Measurements from ENCODE around the gene ANP32A. TPM values are rescaled to one million over a fixed set of nuclear protein-coding genes. Genes with fewer than 3 reads are reported as not detected.
A peak's percentile ranks its signal among the peaks of the same experiment; 100 is the strongest.

Gene ANP32A
- total RNA-seq, 1 experiment from 2014 or later: 220 TPM

GRCh38 chr15:68829068-68829467 lies 8.4 kb upstream of the ANP32A start:
- intact Hi-C loops (cut with micrococcal nuclease): no loop called here
- POLR2A ChIA-PET: no interaction called here

More at GRCh38 chr15:68829068-68829467, 8.4 kb upstream of the ANP32A start:
- H3K4me3 ChIP-seq (replicated peaks in 1 of 2; ENCODE audit: low read depth in 1 of 2, low read length in 2 of 2): no peak overlapping the region
- no peak for TF ChIP-seq CBX3 (IDR thresholded peaks at IDR 0.05; ENCODE audit: low read depth)
- TF ChIP-seq FOSL1 (IDR thresholded peaks at IDR 0.05; ENCODE audit: low read depth): no peak
- no peak; the same call in 1 of the 2 replicates for TF ChIP-seq MAX (IDR thresholded peaks at IDR 0.05)
- TF ChIP-seq CEBPB (IDR thresholded peaks at IDR 0.05; ENCODE audit: low read depth): no peak
- no peak for TF ChIP-seq ZFX (IDR thresholded peaks at IDR 0.05)
- no peak for TF ChIP-seq ATF3 (IDR thresholded peaks at IDR 0.05)
- peak; percentile 51 for TF ChIP-seq RAD21 (IDR thresholded peaks at IDR 0.05; ENCODE audit: low read depth)
- TF ChIP-seq ZNF274 (IDR thresholded peaks at IDR 0.05; ENCODE audit: low read depth, low read length): no peak
- TF ChIP-seq SP1 (IDR thresholded peaks at IDR 0.05; ENCODE audit: low read depth): no peak
- no peak for TF ChIP-seq SIN3A (IDR thresholded peaks at IDR 0.05; ENCODE audit: low read depth)
- no peak for TF ChIP-seq EZH2phosphoT487 (IDR thresholded peaks at IDR 0.05; ENCODE audit: borderline replicate concordance)
- TF ChIP-seq EZH2 (IDR thresholded peaks at IDR 0.05): no peak
- TF ChIP-seq SRF (IDR thresholded peaks at IDR 0.05; ENCODE audit: low read depth): no peak
- TF ChIP-seq CTCF (IDR thresholded peaks at IDR 0.05 in 2 of 3, conservative IDR thresholded peaks at IDR 0.05 in 1 of 3; ENCODE audit: borderline replicate concordance in 1 of 3, insufficient read depth in 1 of 3, low read depth in 2 of 3, low read length in 2 of 3): peak; percentile 28 to 55 (median 50); a peak in 5 of 6 replicates
- TF ChIP-seq ELF1 (IDR thresholded peaks at IDR 0.05; ENCODE audit: borderline replicate concordance, low read depth): no peak
- ChIA-PET CTCF (interaction anchor here (1.3 to 1.9 kb wide), 3 partner anchors 45 to 96 kb away, joined by 5 to 7 read pairs (median 6); no protein-coding TSS in a partner anchor), RAD21 (ENCODE audit: low non-redundant PET in 1 of 2, low total read pairs in 2 of 2, uncharacterized antibody in 2 of 2, unreplicated experiment in 2 of 2) (no interaction called here)
- H3K9me3 ChIP-seq (ENCODE audit: control insufficient read depth in 1 of 2, insufficient read depth in 1 of 2, low read depth in 1 of 2, low read length in 2 of 2): no peaks in the 10 kb centered on the region
- no peaks in the 10 kb centered on the region for H4K20me1 ChIP-seq (ENCODE audit: insufficient read depth)
- BruUV-seq (replicated peaks): no TSS peak
- no peak overlapping the region for H3K27ac ChIP-seq (ENCODE audit: low read depth, low read length)
- no peaks in the 10 kb centered on the region for H3K79me2 ChIP-seq (ENCODE audit: insufficient read depth, low read length)
- no peak overlapping the region for H2AFZ ChIP-seq (ENCODE audit: low read depth, low read length, poor library complexity, severe bottlenecking)
- no peak overlapping the region for H3K4me2 ChIP-seq (ENCODE audit: low read length)
- no peak for DNase-seq (ENCODE audit: low read depth, low spot score)
- no peaks in the 10 kb centered on the region for H3K27me3 ChIP-seq (ENCODE audit: insufficient read depth, low read length)
- H3K9ac ChIP-seq (ENCODE audit: low read length): no peak overlapping the region
- ATAC-seq: peak; percentile 84
- no peaks in the 10 kb centered on the region for H3K36me3 ChIP-seq (ENCODE audit: control insufficient read depth in 1 of 2, insufficient read depth in 2 of 2, low read length in 2 of 2)
- no peaks in the 10 kb centered on the region for H3K4me1 ChIP-seq (ENCODE audit: control insufficient read depth in 1 of 2, insufficient read depth in 2 of 2, low read length in 2 of 2)
- H3K9me2 ChIP-seq (ENCODE audit: insufficient read depth): no peaks in the 10 kb centered on the region
